ENCODE measurements around the gene RASGRF2.

- TF ChIP-seq CTCF (conservative IDR thresholded peaks at IDR 0.05; ENCODE audit: low read length) (no peak), EZH2phosphoT487 (IDR thresholded peaks at IDR 0.05; ENCODE audit: borderline replicate concordance) (no peak)
These were observed 172.2 kb downstream of the RASGRF2 start for GRCh38 chr5:81132381-81132780.

Measured in Loucy (cell line).